HCT116 (cell line): ENCODE data around the gene TENM3. TPM values are rescaled to one million over a fixed set of nuclear protein-coding genes. Genes with fewer than 3 reads are reported as not detected.

Experiments
- ATAC-seq: fragments of 200-7000 bp; cut with Tn5 transposase; 2 replicates; pipeline ENCODE4 v1.9.1; 2020; ENCODE audit warnings: mild to moderate bottlenecking, moderate library complexity
- BruUV-seq: library from RNA; stranded (reverse); fragments of 400-500 nt; replicated peaks from 2 replicates; lab custom pipeline; 2021; lab: Mats Ljungman, UMichigan
- CTCF ChIA-PET: fragments of 300-600 bp; sonication (Branson Sonifier 250); formaldehyde crosslinking; loops from one replicate; lab custom pipeline; 2021; ENCODE audit warnings: antibody characterized with exemption; lab: Charles Lee
- POLR2A ChIA-PET: fragments of 300-600, 350-600 bp; sonication (Branson Sonifier 250); formaldehyde crosslinking; loops from one replicate; lab custom pipeline; 2021; ENCODE audit warnings: antibody characterized with exemption; lab: Charles Lee
- RAD21 ChIA-PET, 2 experiments: fragments of 300-600 bp; sonication (Branson Sonifier 250); formaldehyde crosslinking; loops; one replicate each; lab custom pipeline; 2023; ENCODE audit warnings: low total read pairs in 2 of 2; ENCODE audit not compliant: uncharacterized antibody in 2 of 2, unreplicated experiment in 2 of 2, low non-redundant PET in 1 of 2; lab: Charles Lee
- DNase-seq: peaks from one replicate; pipeline ENCODE4 v3.0.0-alpha.2; 2010; ENCODE audit warnings: low read depth, low spot score
- H2AFZ ChIP-seq: fragments of 200-600 bp; shearing (Covaris generic), sonication (generic); 2 replicates; pipeline ENCODE4 v1.6.1; 2017; ENCODE audit warnings: low read depth, mixed run types, mixed read lengths, antibody characterized with exemption, low read length; ENCODE audit not compliant: poor library complexity, severe bottlenecking
- H3K27ac ChIP-seq: 2 replicates; pipeline ENCODE4 v1.5.1; 2012; ENCODE audit warnings: low read depth, low read length
- H3K27me3 ChIP-seq: fragments of 200-600 bp; sonication (generic); 2 replicates; pipeline ENCODE4 v1.6.1; 2016; ENCODE audit warnings: mixed run types, low read length, mixed read lengths; ENCODE audit not compliant: insufficient read depth
- H3K36me3 ChIP-seq, 2 experiments: fragments of 200-500 bp in 1 of 2; fragments of 200-600 bp in 1 of 2; sonication (Bioruptor generic) in 1 of 2; sonication (generic) in 1 of 2; 2 replicates each; pipeline versions ENCODE4 v1.5.1 to v1.6.1; 2014 to 2016; ENCODE audit warnings: low read length in 2 of 2, inconsistent platforms in 1 of 2, mixed read lengths in 1 of 2, mixed run types in 1 of 2; ENCODE audit not compliant: insufficient read depth in 2 of 2, control insufficient read depth in 1 of 2
- H3K4me1 ChIP-seq, 2 experiments: fragments of 200-600 bp in 1 of 2; sonication (generic) in 1 of 2; 2 replicates each; pipeline versions ENCODE4 v1.5.1 to v1.6.1; 2012 to 2017; ENCODE audit warnings: low read length in 2 of 2, inconsistent platforms in 1 of 2, mild to moderate bottlenecking in 1 of 2, mixed read lengths in 1 of 2, mixed run types in 1 of 2, moderate library complexity in 1 of 2; ENCODE audit not compliant: insufficient read depth in 2 of 2, control insufficient read depth in 1 of 2
- H3K4me2 ChIP-seq: fragments of 200-600 bp; sonication (generic); 2 replicates; pipeline ENCODE4 v1.6.1; 2017; ENCODE audit warnings: mixed run types, low read length, mixed read lengths
- H3K4me3 ChIP-seq, 2 experiments: fragments of 200-600 bp in 1 of 2; sonication (generic) in 1 of 2; replicated peaks in 1 of 2; 2 replicates each; pipeline ENCODE4 v1.5.1; 2011 to 2016; ENCODE audit warnings: low read length in 2 of 2, control low read depth in 1 of 2, low read depth in 1 of 2, mild to moderate bottlenecking in 1 of 2, mixed read lengths in 1 of 2, mixed run types in 1 of 2
- H3K79me2 ChIP-seq: fragments of 200-600 bp; sonication (generic); 2 replicates; pipeline ENCODE4 v1.6.1; 2017; ENCODE audit warnings: mild to moderate bottlenecking, mixed run types, low read length, moderate library complexity, mixed read lengths; ENCODE audit not compliant: insufficient read depth
- H3K9ac ChIP-seq: fragments of 200-600 bp; sonication (generic); 2 replicates; pipeline ENCODE4 v1.6.1; 2016; ENCODE audit warnings: low read length, mixed read lengths
- H3K9me2 ChIP-seq: fragments of 200-600 bp; sonication (generic), shearing (Covaris generic); 2 replicates; pipeline ENCODE4 v1.6.1; 2017; ENCODE audit warnings: mixed run types, mild to moderate bottlenecking, moderate library complexity; ENCODE audit not compliant: insufficient read depth
- H3K9me3 ChIP-seq, 2 experiments: fragments of 200-500 bp in 1 of 2; fragments of 200-600 bp in 1 of 2; sonication (Bioruptor generic) in 1 of 2; sonication (generic) in 1 of 2; 2 replicates each; pipeline ENCODE4 v1.6.1; 2014 to 2017; ENCODE audit warnings: low read length in 2 of 2, mixed read lengths in 2 of 2, inconsistent platforms in 1 of 2, low read depth in 1 of 2, mild to moderate bottlenecking in 1 of 2, mixed run types in 1 of 2, moderate library complexity in 1 of 2; ENCODE audit not compliant: control insufficient read depth in 1 of 2, insufficient read depth in 1 of 2
- H4K20me1 ChIP-seq: fragments of 200-600 bp; sonication (generic), shearing (Covaris generic); 2 replicates; pipeline ENCODE4 v1.6.1; 2017; ENCODE audit warnings: mixed run types, mild to moderate bottlenecking, moderate library complexity; ENCODE audit not compliant: insufficient read depth
- CBX3 ChIP-seq: IDR thresholded peaks from 2 replicates; pipeline ENCODE4 v1.6.1; 2012; ENCODE audit warnings: low read depth
- CEBPB ChIP-seq: IDR thresholded peaks from 2 replicates; pipeline ENCODE4 v1.6.1; 2012; ENCODE audit warnings: low read depth
- EGR1 ChIP-seq: IDR thresholded peaks from 2 replicates; pipeline ENCODE4 v1.6.1; 2012; ENCODE audit warnings: low read depth
- ELF1 ChIP-seq: IDR thresholded peaks from 2 replicates; pipeline ENCODE4 v1.6.1; 2012; ENCODE audit warnings: low read depth, borderline replicate concordance
- FOSL1 ChIP-seq: IDR thresholded peaks from 2 replicates; pipeline ENCODE4 v1.6.1; 2012; ENCODE audit warnings: low read depth
- JUND ChIP-seq: IDR thresholded peaks from 2 replicates; pipeline ENCODE4 v1.6.1; 2012
- MAX ChIP-seq: IDR thresholded peaks from 2 replicates; pipeline ENCODE4 v1.6.1; 2012
- POLR2A ChIP-seq: IDR thresholded peaks from 2 replicates; pipeline ENCODE4 v1.7.0; 2011; ENCODE audit warnings: borderline replicate concordance; ENCODE audit not compliant: insufficient read depth, insufficient read length; ENCODE audit errors: extremely low read depth
- POLR2AphosphoS5 ChIP-seq: IDR thresholded peaks from 2 replicates; pipeline ENCODE4 v1.6.1; 2011; ENCODE audit warnings: mild to moderate bottlenecking, low read depth, low read length, moderate library complexity
- RAD21 ChIP-seq: IDR thresholded peaks from 2 replicates; pipeline ENCODE4 v1.6.1; 2012; ENCODE audit warnings: low read depth, mild to moderate bottlenecking
- SIN3A ChIP-seq: IDR thresholded peaks from 2 replicates; pipeline ENCODE4 v1.6.1; 2012; ENCODE audit warnings: low read depth
- SRF ChIP-seq: IDR thresholded peaks from 2 replicates; pipeline ENCODE4 v1.6.1; 2012; ENCODE audit warnings: low read depth
- TCF7L2 ChIP-seq: IDR thresholded peaks from 2 replicates; pipeline ENCODE4 v1.7.0; 2011; ENCODE audit warnings: borderline replicate concordance, inconsistent platforms; ENCODE audit not compliant: insufficient read depth, insufficient read length; ENCODE audit errors: extremely low read depth
- ZFX ChIP-seq: fragments of 450-650 bp; IDR thresholded peaks from 2 replicates; pipeline ENCODE4 v1.6.1; 2017
- ZNF274 ChIP-seq: fragments of 200-500 bp; sonication (Bioruptor generic); IDR thresholded peaks from 2 replicates; pipeline ENCODE4 v1.6.1; 2014; ENCODE audit warnings: mild to moderate bottlenecking, low read depth, low read length, inconsistent platforms
- intact Hi-C: fragments of 100-400 bp; cut with micrococcal nuclease; formaldehyde crosslinking; loops from 2 replicates; pipeline ENCODE4 v1.10.0; 2022
- total RNA-seq: library from RNA; stranded (reverse); gene quantifications from one replicate; pipeline ENCODE4 v1.2.1, GENCODE V29; 2021; ENCODE audit not compliant: unreplicated experiment
- TF ChIP-seq, protein P1 (sequence below): IDR thresholded peaks from 2 replicates; pipeline ENCODE4 v1.6.1; 2011; ENCODE audit warnings: mild to moderate bottlenecking, low read length, moderate library complexity; ENCODE audit not compliant: insufficient replicate concordance; ENCODE audit errors: extremely low read depth
- TF ChIP-seq, protein P2 (sequence below): IDR thresholded peaks from 2 replicates; pipeline ENCODE4 v1.6.1; 2012; ENCODE audit warnings: low read depth

Gene TENM3
- total RNA-seq, 1 experiment from 2014 or later, result 0.54 TPM

GRCh38 chr4:182789529-182789928 lies 546.3 kb downstream of the TENM3 start:
- ChIA-PET RAD21 (no interaction called here), POLR2A (no interaction called here), CTCF (no interaction called here)
- no peaks in the 10 kb centered on the region for H3K36me3 ChIP-seq
- no peak overlapping the region for H3K4me3 ChIP-seq
- no peak overlapping the region for H3K4me2 ChIP-seq
- intact Hi-C loops, result no loop called here
- DNase-seq (no peak), ATAC-seq (no peak)
- no peaks in the 10 kb centered on the region for H3K9me2 ChIP-seq
- TF ChIP-seq SIN3A (no peak), FOSL1 (no peak), ZFX (no peak), CEBPB (no peak), JUND (no peak), RAD21 (no peak), ELF1 (no peak), POLR2AphosphoS5 (no peak), TCF7L2 (no peak), SRF (no peak), ZNF274 (no peak), EGR1 (no peak), MAX (no peak)
- no peaks in the 10 kb centered on the region for H3K79me2 ChIP-seq
- no peak overlapping the region for H3K9ac ChIP-seq
- no peaks in the 10 kb centered on the region for H3K9me3 ChIP-seq
- BruUV-seq, result no TSS peak
- no peak overlapping the region for H3K27ac ChIP-seq
- H2AFZ ChIP-seq, result no peak overlapping the region
- H4K20me1 ChIP-seq, result no peaks in the 10 kb centered on the region
- H3K27me3 ChIP-seq, result peaks cover 12% of the 10 kb centered on the region
- no peaks in the 10 kb centered on the region for H3K4me1 ChIP-seq

DNA sequence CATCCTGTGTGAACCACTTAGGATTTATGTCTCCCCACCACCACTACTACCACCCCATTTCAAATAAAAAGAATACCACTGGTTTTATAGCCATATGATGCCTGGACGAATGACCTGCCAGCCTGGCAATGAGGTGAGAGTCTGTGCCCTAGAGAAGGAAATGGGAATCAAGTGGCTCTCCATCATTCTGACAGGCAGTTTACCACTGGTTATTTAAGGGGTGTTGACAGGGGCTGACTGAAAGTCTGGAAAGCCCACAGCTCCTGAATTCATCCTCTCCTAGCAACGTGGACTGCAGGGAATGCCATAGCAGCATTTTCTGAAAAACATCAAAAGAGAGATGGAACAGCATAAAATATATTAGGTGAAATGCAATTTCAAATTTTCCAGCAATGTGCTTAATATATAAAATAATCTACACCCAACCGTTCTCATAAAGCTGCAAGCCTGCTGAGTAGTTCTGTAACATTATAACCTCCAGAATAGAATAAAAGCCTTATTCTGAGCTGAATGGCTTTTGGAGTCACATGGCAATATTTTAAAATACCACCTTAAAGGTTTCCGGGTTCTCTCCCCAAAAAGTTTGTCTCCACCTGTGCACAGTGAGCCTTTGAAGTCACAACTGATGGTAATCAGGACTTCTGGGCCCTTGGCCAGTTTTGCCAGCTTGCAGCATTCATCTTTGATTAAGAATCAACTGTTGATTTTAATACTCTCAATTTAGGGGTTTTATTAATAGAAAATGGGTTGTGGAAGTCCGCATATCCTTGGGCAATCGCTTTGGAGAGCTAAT lies 552.4 kb downstream of the TENM3 start:
- Histone ChIP-seq H3K4me2 (no peak overlapping the region), H3K9me3 (no peaks in the 10 kb centered on the region), H3K27ac (no peak overlapping the region), H3K4me1 (no peaks in the 10 kb centered on the region), H3K9me2 (no peaks in the 10 kb centered on the region), H3K4me3 (no peak overlapping the region), H3K9ac (no peak overlapping the region), H3K36me3 (no peaks in the 10 kb centered on the region), H4K20me1 (no peaks in the 10 kb centered on the region), H3K27me3 (peaks cover 12% of the 10 kb centered on the region), H2AFZ (no peak overlapping the region), H3K79me2 (no peaks in the 10 kb centered on the region)
- POLR2A ChIA-PET, result no interaction called here
- no TSS peak for BruUV-seq
- DNase-seq, result no peak
- intact Hi-C loops, result no loop called here
- ATAC-seq, result no peak
- CTCF ChIA-PET, result no interaction called here
- RAD21 ChIA-PET, result no interaction called here
- no peak for TF ChIP-seq POLR2A
- TF ChIP-seq, protein P1, sequence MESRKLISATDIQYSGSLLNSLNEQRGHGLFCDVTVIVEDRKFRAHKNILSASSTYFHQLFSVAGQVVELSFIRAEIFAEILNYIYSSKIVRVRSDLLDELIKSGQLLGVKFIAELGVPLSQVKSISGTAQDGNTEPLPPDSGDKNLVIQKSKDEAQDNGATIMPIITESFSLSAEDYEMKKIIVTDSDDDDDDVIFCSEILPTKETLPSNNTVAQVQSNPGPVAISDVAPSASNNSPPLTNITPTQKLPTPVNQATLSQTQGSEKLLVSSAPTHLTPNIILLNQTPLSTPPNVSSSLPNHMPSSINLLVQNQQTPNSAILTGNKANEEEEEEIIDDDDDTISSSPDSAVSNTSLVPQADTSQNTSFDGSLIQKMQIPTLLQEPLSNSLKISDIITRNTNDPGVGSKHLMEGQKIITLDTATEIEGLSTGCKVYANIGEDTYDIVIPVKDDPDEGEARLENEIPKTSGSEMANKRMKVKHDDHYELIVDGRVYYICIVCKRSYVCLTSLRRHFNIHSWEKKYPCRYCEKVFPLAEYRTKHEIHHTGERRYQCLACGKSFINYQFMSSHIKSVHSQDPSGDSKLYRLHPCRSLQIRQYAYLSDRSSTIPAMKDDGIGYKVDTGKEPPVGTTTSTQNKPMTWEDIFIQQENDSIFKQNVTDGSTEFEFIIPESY, result no peak
- no peak for TF ChIP-seq CBX3
- no peak for TF ChIP-seq ZFX
- no peak for TF ChIP-seq RAD21
- TF ChIP-seq, protein P2, sequence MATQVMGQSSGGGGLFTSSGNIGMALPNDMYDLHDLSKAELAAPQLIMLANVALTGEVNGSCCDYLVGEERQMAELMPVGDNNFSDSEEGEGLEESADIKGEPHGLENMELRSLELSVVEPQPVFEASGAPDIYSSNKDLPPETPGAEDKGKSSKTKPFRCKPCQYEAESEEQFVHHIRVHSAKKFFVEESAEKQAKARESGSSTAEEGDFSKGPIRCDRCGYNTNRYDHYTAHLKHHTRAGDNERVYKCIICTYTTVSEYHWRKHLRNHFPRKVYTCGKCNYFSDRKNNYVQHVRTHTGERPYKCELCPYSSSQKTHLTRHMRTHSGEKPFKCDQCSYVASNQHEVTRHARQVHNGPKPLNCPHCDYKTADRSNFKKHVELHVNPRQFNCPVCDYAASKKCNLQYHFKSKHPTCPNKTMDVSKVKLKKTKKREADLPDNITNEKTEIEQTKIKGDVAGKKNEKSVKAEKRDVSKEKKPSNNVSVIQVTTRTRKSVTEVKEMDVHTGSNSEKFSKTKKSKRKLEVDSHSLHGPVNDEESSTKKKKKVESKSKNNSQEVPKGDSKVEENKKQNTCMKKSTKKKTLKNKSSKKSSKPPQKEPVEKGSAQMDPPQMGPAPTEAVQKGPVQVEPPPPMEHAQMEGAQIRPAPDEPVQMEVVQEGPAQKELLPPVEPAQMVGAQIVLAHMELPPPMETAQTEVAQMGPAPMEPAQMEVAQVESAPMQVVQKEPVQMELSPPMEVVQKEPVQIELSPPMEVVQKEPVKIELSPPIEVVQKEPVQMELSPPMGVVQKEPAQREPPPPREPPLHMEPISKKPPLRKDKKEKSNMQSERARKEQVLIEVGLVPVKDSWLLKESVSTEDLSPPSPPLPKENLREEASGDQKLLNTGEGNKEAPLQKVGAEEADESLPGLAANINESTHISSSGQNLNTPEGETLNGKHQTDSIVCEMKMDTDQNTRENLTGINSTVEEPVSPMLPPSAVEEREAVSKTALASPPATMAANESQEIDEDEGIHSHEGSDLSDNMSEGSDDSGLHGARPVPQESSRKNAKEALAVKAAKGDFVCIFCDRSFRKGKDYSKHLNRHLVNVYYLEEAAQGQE, result no peak
- no peak for TF ChIP-seq MAX
- no peak for TF ChIP-seq CEBPB
